ENCODE data around the gene CEP70. TPM values are rescaled to one million over a fixed set of nuclear protein-coding genes. Genes with fewer than 3 reads are reported as not detected.
"Not testable (repeated sequence)": the region's sequence is repeated elsewhere in the genome, so short reads cannot be mapped to it uniquely, and the experiment has no call there.

CEP70 gene, protein sequence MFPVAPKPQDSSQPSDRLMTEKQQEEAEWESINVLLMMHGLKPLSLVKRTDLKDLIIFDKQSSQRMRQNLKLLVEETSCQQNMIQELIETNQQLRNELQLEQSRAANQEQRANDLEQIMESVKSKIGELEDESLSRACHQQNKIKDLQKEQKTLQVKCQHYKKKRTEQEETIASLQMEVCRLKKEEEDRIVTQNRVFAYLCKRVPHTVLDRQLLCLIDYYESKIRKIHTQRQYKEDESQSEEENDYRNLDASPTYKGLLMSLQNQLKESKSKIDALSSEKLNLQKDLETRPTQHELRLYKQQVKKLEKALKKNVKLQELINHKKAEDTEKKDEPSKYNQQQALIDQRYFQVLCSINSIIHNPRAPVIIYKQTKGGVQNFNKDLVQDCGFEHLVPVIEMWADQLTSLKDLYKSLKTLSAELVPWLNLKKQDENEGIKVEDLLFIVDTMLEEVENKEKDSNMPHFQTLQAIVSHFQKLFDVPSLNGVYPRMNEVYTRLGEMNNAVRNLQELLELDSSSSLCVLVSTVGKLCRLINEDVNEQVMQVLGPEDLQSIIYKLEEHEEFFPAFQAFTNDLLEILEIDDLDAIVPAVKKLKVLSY
- 1 to 10 TPM; 5.7 to 6.6 TPM for total RNA-seq

DNA sequence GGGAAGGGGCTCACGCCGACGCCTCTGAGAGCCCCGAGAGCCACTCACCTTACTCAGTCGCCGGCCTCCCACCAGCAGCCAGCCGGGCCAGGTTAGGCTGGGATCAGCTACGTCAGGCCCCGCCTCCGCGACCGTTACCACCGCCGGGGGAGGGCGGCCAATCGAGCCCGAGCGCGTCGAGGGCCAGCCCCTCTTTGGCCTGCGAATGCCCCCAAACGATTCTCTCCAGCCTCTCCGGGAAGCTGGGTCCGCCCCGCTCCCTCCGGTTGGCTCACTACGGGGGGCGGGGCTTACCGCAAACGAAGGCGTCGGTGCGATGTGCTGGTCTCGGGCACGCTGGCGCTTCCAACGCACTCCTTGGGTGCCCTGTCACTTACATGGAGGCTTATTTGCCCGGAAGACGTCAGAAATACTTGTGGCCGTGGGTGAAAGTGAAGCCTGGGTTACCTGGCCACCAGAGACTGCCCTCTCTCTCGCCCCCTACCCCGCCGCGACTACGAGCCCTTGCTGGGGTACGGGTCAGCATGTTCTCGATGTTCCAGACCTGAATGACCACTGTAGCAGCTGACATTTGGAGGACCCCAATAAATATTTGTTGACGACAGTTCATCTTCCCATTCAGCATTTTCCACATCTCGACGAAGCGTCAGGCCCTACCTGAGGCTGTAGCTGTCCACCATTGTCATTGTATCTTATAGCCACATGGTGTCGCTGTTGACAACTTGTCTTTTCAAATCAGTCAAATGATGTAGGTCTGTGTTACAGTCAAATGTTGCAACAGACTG is at the start of gene CEP70:
CEP70 (minus strand) TSS at position 111 of the 785 bp plus-strand sequence. CDS start 21,333 bp downstream, outside the sequence.
- ChIA-PET POLR2A (interaction anchor here (0.6 to 2.4 kb wide), 7 partner anchors 13 to 796 kb away, joined by 3 to 16 read pairs (median 4); partner anchors contain the start of gene COPB2), CTCF (interaction anchor here (0.5 to 4.3 kb wide), 16 partner anchors 9 to 735 kb away, joined by 3 to 56 read pairs (median 4); no protein-coding TSS in a partner anchor)

DNA sequence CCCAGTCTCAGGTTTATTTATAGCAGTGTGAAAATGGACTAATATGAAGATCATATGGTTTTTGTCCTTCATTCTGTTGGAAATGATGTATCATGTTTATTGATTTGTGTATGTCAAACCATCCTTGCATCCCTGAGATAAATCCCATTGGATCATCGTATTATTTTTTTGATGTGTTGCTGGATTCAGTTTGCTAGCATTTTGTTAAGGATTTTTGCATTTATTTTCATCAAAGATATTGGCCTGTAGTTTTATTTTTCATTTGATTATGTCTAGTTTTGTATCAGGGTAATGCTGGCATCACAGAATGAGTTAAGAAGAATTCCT is 48.8 kb upstream of the CEP70 start:
- POLR2A ChIA-PET, result no interaction called here
- CTCF ChIA-PET, result no interaction called here

DNA sequence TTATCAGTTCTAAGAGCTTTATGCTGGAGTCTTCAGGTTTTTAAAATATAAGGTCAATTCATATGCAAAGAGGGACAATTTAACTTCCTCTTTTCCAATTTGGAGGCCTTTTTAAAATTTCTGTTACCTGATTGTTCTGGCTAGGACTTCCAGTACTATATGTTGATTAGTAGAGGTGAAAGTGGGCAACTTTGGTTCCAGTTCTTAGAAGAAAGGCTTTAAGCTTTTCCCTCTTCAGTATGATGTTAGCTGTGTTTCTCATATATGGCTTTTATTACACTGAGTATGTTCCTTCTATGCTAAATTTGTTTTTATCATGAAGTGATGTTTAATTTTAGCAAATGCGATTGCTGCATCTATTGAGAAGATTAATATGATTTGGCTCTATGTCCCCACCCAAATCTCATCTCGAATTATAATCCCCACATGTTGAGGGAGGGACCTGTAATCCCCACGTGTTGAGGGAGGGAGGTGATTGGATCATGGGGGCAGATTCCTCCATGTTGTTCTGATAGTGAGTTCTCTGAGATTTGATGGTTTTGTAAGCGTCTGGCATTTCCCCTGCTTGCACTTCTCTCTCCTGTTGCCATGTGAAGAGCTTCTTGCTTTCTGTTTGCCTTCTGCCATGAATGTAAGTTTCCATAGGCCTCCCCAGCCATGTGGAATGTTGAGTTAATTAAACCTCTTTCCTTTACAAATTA is 48.3 kb upstream of the CEP70 start:
- ChIA-PET CTCF (no interaction called here), POLR2A (no interaction called here)

DNA sequence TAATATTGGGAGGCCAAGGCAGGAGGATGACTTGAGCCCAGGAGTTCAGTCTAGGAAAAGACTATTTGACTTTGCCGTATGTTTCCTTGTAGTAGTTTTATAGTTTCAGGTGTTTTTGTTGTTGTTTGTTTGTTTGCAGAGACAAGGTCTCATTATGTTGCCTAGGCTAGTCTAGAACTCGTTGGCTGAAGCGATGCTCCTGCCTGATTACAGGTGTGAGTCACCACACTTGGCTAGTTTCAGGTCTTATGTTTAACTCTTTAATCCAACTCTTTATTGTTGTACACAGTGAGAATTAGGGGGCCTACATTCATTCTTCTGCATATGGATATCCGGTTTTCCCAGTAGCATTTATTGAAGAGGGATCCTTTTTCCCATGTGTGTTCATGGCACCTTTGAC is 46.5 kb upstream of the CEP70 start:
- ChIA-PET CTCF (no interaction called here), POLR2A (interaction anchor here (0.5 kb wide), 1 partner anchor 89 kb away, joined by 3 read pairs; no protein-coding TSS in a partner anchor)

DNA sequence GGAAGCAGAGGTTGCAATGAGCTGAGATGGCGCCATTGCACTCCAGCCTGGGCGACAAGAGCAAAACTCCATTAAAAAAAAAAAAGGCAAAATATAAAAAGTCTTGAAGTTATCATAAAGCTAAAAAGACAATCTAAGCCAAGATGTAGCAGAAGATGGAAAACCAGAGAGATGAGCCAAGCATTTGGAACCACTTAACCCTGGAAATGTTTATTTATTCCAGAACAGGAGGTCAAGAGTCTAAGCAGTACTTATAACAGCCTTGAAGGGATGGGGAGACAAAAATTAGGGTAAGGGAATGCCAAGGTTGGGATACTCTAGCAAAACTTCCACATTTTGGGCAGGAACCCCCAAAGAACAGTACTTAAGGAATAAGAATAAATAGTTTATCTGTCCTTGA is 44.6 kb upstream of the CEP70 start:
- CTCF ChIA-PET, result no interaction called here

DNA sequence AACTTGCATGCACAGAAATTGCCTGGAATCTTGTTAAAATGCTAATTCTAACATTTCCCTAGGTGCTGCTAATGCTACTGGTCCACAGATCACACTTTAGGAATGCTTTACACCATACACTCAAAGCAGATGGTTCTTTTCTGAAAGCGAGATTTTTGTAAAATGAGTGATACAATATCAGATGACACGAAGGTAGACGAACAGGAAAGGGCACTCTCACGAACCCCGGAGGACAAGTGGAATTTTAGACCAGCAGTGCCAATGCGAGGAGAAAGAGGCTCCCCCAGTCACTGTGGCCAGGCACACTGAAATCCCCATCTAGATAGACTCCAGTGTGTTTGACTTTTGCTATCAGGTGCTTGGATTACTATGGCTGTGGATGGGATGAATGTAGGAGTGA is 35.5 kb upstream of the CEP70 start:
- ChIA-PET CTCF (no interaction called here), POLR2A (no interaction called here)

More for the DNA sequence above, 44.6 kb upstream of the CEP70 start:
- POLR2A ChIA-PET, result interaction anchor here (0.6 kb wide), 1 partner anchor 285 kb away, joined by 3 read pairs; no protein-coding TSS in a partner anchor

DNA sequence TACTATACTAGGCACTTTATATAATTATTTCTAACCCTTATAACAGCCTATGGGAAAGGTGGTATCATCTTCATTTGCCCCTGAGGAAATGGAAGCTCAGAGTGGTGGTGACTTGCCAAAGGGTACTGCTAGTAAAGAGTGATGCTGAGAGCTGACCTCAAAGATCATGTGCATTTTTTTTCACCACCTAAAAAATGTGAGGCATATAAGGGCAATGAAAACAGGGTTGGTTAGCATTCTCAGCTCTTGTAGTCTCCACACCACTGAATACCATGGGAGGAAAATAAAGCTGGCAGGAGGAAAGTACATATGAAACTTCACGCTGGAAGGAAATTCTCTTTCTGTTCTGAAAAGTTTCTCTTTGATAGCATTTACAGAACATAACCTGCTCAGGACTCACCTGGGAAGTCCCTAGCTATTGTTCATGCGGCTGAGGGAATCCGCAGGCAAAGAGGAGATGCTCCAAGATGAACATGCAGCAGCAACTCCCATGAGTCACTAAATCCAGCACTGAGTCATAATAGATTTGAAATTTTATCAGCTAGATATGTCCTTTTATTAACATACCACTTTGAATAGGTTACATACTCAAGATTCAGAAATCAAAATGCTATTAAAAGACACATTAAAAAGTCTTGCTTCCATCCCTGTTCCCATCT is 31.8 kb upstream of the CEP70 start:
- CTCF ChIA-PET, result interaction anchor here (0.6 to 1.0 kb wide), 2 partner anchors 251 to 289 kb away, joined by 3 read pairs; no protein-coding TSS in a partner anchor
- POLR2A ChIA-PET, result interaction anchor here (0.6 kb wide), 1 partner anchor 1263 kb away, joined by 3 read pairs; no protein-coding TSS in a partner anchor

DNA sequence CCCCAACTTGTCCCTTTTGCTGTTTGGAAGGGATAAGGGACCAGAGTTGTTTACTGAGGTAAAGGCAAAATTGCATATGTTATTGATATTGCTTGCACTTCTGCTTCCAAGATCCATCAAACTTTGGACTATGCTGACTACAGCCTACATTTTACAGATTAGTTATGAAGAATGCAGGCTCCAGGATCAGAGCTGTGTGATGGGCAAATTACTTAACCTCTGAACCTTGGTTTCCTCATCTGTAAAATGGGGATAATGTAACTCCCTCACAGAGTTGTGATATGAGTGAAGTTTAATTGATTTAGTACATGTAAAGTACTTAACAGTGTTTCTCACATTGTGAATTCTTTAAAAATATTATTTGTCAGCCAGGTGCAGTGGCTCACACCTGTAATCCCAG is 30.5 kb upstream of the CEP70 start:
- POLR2A ChIA-PET, result no interaction called here
- CTCF ChIA-PET, result no interaction called here

DNA sequence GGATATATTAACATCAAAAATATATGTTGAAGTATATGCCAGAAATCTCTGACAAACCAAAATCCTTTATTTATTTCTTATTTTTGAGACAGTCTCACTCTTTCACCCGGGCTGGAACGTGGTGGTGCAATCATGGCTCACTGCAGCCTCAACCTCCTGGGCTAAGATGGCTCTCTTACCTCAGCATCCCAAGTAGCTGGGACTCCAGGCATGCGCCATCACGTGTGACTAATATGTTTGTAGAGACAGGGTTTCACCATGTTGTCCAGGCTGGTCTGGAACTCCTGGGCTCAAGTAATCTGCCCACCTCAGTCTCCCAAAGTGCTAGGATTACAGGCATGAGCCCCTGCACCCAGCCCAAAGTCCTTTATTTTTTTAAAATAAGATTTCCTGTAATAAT is 26.4 kb upstream of the CEP70 start:
- ChIA-PET CTCF (interaction anchor here (0.9 kb wide), 1 partner anchor 26 kb away, joined by 3 read pairs; no protein-coding TSS in a partner anchor), POLR2A (no interaction called here)

DNA sequence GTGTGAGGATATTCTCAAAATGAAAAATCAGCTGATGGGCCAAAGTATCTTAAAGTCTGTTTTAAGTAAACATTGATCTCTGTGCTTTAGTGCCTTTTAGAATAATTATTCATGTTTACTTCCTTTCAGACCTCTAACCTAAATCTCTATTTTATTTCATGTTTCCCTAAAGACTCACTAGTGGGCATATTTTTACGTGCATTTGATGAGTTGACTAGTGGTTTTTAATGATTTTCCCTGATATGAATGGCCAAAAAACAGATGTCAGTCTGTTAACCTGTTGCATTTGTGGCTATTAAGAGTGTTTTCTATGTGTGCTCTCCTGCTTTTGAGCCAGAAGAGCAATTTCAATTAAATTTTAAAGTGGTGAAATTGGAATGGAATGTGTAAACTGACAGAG is 21.4 kb upstream of the CEP70 start:
- POLR2A ChIA-PET, result no interaction called here
- CTCF ChIA-PET, result no interaction called here

DNA sequence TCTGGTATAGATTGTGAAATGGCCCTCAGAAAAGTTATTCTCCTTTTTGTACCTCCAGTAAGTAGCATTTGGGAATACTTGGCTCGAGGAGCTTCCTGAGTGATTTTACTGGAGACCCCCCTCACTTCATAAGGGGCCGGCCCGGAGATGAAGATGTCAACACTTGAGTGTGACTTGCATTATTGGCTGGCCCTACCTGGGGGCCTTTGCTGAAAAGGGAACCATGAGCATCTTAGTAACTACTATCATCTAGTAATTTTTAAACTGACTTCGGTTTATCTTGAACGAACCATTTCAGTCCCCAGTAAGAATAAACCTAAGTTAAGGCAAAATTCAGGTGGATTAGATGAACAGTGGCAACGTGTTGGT is 15.8 kb upstream of the CEP70 start:
- POLR2A ChIA-PET, result interaction anchor here (0.7 kb wide), 1 partner anchor 234 kb away, joined by 3 read pairs; no protein-coding TSS in a partner anchor
- CTCF ChIA-PET, result interaction anchor here (1.4 kb wide), 1 partner anchor 306 kb away, joined by 6 read pairs; no protein-coding TSS in a partner anchor

DNA sequence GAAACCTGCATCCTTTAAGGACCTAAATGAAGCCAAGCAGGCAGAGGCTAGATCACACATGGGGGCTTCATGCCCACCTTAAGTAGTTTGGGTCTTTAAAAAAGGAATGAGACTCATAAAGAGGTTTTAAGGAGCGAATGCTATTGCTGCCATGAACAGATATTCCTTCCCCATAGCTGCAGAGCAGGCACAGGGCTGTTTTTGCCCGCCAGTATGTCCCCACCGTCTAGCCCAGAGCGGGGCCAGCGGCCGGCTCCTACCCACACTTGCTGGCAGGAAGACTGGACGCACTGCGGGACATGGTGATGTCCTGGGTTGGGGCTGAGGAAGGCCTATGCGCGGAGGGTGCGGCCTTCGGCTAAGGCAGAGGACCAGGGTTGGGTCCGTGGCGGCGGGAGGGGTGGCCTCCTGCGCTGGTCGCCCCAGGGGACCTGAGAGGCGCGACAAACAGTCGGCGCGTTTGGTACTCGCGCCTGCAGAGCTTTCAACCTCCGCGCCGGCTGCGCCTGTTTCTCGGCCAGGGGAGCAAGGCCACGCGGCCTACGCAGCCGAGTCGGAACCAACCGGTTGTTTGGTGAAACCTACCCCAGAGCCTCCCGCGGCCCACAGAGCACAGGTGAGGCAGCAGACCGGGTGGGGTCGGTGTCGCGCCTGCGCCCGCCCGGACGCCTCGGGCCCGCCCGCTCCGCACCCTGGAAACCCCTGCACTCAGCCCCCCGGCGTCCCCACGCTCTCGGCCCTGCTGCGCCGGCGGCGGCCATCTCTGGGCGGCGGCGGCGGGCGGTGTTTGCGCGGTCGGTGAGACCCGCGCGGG is 14.5 kb upstream of the CEP70 start, which contains the start of gene FAIM:
FAIM (plus strand) TSS at position 450 of the 814 bp plus-strand sequence. CDS start 10,956 bp downstream, outside the sequence.
- POLR2A ChIA-PET, result interaction anchor here (0.6 to 1.9 kb wide), 2 partner anchors 14 to 86 kb away, joined by 3 to 4 read pairs; no protein-coding TSS in a partner anchor
- CTCF ChIA-PET, result interaction anchor here (0.6 to 1.4 kb wide), 2 partner anchors 300 to 307 kb away, joined by 4 to 6 read pairs; no protein-coding TSS in a partner anchor

DNA sequence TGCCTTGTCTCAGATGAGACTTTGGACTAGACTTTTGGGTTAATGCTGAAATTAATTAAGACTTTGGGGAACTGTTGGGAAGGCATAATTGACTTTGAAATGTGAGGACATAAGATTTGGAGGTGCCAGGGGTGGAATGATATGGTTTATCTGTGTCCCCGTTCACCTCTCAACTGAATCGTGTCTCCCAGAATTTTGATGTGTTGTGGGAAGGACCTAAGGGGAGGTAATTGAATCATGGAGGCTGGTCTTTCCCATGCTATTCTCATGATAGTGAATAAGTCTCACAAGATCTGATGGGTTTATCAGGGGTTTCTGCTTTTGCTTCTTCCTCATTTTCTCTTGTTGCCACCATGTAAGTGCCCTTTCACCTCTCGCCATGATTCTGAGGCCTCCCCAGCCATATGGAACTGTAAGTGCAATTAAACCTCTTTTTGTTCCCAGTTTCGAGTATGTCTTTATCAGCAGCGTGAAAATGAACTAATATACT is 10.1 kb upstream of the CEP70 start:
- CTCF ChIA-PET, POLR2A ChIA-PET: not testable (repeated sequence)

DNA sequence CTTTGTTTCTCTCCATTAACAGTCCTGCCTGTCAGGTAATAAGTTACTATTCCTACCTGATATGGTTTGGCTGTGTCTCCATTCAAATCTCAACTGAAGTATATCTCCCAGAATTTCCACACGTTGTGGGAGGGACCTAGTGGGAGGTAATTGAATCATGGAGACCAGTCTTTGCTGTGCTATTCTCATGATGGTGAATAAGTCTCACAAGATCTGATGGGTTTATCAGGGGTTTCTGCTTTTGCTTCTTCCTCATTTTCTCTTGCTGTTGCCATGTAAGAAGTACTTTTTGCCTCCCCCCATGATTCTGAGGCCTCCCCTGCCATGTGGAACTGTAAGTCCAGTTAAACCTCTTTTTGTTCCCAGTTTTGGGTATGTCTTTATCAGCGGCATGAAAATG is 7.6 kb upstream of the CEP70 start:
- CTCF ChIA-PET, POLR2A ChIA-PET: not testable (repeated sequence)

DNA sequence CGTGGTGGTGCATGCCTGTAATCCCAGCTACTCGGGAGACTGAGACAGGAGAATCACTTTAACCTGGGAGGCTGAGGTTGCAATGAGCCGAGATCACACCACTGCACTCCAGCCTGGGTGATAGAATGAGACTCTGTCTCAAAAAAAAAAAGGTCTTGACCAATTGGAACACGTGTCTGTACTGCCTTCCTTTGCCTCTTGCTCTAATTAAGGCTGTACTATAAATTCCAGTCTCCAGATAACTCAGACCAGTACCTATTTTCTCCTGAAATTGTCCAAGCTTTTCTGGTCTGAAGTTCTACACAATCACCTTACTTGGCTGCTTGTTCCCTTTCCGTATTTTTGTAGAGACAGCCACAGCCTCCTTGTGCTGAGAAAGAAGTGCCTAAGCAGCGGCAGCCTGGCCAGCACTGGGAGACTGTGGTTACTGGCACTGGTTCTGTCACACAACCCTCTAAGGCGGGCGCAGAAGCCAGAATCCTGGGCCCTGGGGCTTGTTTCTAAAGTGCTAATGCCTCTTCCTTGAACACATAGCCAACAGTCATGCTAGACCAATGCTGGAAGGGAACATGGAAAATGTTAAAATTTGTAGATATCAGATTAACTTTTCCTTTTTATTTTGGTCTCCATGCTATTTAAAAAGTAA is 6.2 kb upstream of the CEP70 start:
- CTCF ChIA-PET, result interaction anchor here (1.4 to 3.3 kb wide), 3 partner anchors 314 to 323 kb away, joined by 4 to 15 read pairs (median 4); no protein-coding TSS in a partner anchor
- POLR2A ChIA-PET, result no interaction called here

DNA sequence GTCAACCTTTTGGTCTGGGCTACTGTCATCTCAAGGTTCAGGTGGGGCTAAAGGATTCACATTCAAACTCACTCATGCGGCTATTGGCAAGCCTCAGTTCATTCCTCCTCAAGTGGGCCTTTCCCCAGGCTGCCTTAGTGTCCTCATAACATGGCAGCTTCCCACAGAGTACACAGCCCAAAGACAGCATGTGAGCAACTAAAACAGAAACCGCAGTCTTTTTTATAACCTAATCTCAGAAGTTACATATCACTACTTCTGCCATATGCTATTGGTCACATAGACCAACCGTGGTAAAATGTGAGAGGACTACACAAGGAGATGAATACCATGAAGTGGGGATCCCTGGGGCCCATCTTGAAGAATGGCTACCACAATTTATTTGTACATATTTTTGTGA is 4.5 kb upstream of the CEP70 start:
- POLR2A ChIA-PET, result no interaction called here

More for the DNA sequence above, 4.5 kb upstream of the CEP70 start:
- CTCF ChIA-PET, result interaction anchor here (1.6 to 3.3 kb wide), 2 partner anchors 315 to 317 kb away, joined by 4 to 15 read pairs; no protein-coding TSS in a partner anchor

All from activated CD8-positive, alpha-beta memory T cell treated with anti-CD3 and anti-CD28 coated beads for 36 hours (primary cell).